PC-9 (cell line): Measurements from ENCODE around the gene CACNA1H.

Experiments used
- EZH2 ChIP-seq: fragments of 200-600 bp; sonication (generic); IDR thresholded peaks from 2 replicates; pipeline ENCODE4 v1.8.0; 2017; ENCODE audit warnings: antibody characterized with exemption, low read depth
- TF ChIP-seq, protein P1 (sequence below): fragments of 200-600 bp; sonication (generic); conservative IDR thresholded peaks from 2 replicates; pipeline ENCODE4 v1.6.1; 2017; ENCODE audit warnings: mixed run types, antibody characterized with exemption, mild to moderate bottlenecking, moderate library complexity

DNA sequence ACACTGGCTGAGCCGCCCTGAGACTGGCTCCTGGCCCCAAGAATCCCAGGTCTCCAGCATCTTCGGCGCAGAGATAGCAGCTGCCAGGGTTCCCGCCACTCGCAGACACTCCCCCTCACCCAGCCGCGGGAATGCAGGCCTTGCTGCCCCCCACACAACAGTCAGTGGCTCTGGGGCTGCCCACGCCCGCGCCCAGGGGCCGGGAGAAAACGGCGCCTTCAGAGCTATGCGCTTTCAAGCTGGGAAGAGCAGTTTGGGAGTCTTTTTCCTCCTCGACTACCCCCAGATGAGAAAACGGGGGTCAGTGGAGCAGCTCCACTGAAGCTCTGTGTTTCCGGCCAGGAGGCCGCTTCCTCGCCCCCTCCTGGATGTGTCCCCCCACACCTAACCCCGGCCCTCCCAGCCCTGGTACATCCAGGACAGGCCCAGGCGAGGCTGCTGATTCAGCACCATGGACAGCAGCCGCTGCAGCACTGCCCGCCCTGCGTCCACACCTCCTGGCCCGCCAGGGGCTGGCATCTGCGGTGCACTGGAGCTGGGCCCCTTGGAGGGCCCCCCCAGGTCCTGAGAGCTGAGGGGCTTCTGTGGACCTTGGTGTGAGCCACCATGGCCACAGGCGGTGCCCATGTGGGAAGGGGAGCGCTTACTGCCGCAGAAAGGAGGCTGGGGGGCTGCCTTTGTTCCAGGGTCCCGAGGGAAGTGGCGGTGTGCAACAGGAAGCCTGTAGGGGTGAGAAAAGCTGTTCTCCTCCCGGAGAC lies 35.7 kb downstream of the CACNA1H start:
- TF ChIP-seq, protein P1, sequence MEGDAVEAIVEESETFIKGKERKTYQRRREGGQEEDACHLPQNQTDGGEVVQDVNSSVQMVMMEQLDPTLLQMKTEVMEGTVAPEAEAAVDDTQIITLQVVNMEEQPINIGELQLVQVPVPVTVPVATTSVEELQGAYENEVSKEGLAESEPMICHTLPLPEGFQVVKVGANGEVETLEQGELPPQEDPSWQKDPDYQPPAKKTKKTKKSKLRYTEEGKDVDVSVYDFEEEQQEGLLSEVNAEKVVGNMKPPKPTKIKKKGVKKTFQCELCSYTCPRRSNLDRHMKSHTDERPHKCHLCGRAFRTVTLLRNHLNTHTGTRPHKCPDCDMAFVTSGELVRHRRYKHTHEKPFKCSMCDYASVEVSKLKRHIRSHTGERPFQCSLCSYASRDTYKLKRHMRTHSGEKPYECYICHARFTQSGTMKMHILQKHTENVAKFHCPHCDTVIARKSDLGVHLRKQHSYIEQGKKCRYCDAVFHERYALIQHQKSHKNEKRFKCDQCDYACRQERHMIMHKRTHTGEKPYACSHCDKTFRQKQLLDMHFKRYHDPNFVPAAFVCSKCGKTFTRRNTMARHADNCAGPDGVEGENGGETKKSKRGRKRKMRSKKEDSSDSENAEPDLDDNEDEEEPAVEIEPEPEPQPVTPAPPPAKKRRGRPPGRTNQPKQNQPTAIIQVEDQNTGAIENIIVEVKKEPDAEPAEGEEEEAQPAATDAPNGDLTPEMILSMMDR = no peak
- TF ChIP-seq EZH2 = no peak
